Ovary (tissue), 3 donors: Measurements from ENCODE around the gene CCT7.

Experiments
- CTCF ChIP-seq, 3 donors: fragments of 450-650 bp in 2 of 3; fragments of 200-600 bp in 1 of 3; IDR thresholded peaks; one replicate each; pipeline versions ENCODE4 v1.5.1 to v1.8.0; 2016 to 2022; ENCODE audit warnings: antibody characterized with exemption in 3 of 3, mild to moderate bottlenecking in 1 of 3
- EP300 ChIP-seq: sonication (generic); formaldehyde crosslinking; IDR thresholded peaks from one replicate; pipeline ENCODE4 v1.6.1; 2017; ENCODE audit warnings: antibody characterized with exemption
- POLR2A ChIP-seq: fragments of 450-650 bp; IDR thresholded peaks from one replicate; pipeline ENCODE4 v1.6.1; 2017; ENCODE audit warnings: antibody characterized with exemption, mild to moderate bottlenecking, moderate library complexity
- donor health status: DM: no; HTN: no; CAD: no.

DNA sequence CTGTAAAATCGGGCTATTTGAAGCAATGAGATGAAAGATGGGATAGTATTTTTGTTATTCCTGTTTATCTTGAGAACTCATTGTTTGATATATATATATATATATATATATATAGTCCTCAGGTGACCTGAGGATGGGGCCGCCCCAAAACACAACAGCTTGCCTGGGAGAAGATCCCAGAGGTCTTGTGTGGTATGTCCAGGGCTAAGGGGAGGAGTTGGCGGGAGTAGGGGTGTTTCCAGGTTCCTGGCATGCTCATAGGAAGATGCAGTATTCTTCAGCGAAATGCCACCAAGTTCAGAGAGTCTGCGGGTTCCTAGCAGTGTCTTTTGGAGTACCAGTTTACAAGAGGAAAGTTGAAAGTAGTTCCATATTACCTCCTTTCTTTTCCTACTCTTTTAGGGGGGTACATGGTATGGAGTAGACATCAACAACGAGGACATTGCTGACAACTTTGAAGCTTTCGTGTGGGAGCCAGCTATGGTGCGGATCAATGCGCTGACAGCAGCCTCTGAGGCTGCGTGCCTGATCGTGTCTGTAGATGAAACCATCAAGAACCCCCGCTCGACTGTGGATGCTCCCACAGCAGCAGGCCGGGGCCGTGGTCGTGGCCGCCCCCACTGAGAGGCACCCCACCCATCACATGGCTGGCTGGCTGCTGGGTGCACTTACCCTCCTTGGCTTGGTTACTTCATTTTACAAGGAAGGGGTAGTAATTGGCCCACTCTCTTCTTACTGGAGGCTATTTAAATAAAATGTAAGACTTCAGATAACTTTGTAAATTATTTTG lies 18.3 kb downstream of the CCT7 start:
- no peak for TF ChIP-seq CTCF (IDR thresholded peaks at IDR 0.05)
- TF ChIP-seq POLR2A: no peak
- no peak for TF ChIP-seq EP300
